K562 (cell line): Measurements from ENCODE around the gene SS18L1. TPM values are rescaled to one million over a fixed set of nuclear protein-coding genes. Genes with fewer than 3 reads are reported as not detected.

Source experiments
- ATAC-seq: fragments of 200-7000 bp; cut with Tn5 transposase; 3 replicates; pipeline ENCODE4 v1.9.1; 2020; ENCODE audit warnings: moderate library complexity
- BruUV-seq: library from RNA; stranded (reverse); fragments of 400-500 nt; replicated peaks from 2 replicates; lab custom pipeline; 2021; lab: Mats Ljungman, UMichigan
- CTCF ChIA-PET: fragments of 300-600 bp; formaldehyde crosslinking; extraction: SDS; loops from one replicate; lab custom pipeline; 2021; ENCODE audit warnings: low intra/inter-chr PET ratio; lab: Yijun Ruan, JAX
- POLR2A ChIA-PET: fragments of 300-600, 350-650 bp; sonication (Branson Sonifier 250); formaldehyde crosslinking; extraction: SDS; loops from one replicate; lab custom pipeline; 2021; ENCODE audit warnings: antibody characterized with exemption, inconsistent platforms; lab: Yijun Ruan, JAX
- DNase-seq, 4 experiments: peaks; one replicate each; pipeline versions ENCODE4 v3.0.0 to v3.0.0-alpha.2; 2011 to 2018; ENCODE audit warnings: low spot score in 3 of 4, mixed read lengths in 3 of 4; ENCODE audit errors: extremely low read depth in 1 of 4
- FAIRE-seq: peaks from 2 replicates; lab custom pipeline; 2011; peaks lifted over from hg19 to GRCh38; lab: Jason Lieb, UNC
- H2AFZ ChIP-seq: 2 replicates; pipeline ENCODE4 v1.6.0; 2011; ENCODE audit warnings: low read depth, low read length, control low read depth, inconsistent platforms
- H3K27ac ChIP-seq: fragments of 200-600 bp; 3 replicates; pipeline ENCODE4 v1.8.0; 2011; ENCODE audit warnings: low read depth, mild to moderate bottlenecking, control low read depth, inconsistent platforms, low read length, moderate library complexity, mixed read lengths; ENCODE audit errors: extremely low read depth
- H3K27me3 ChIP-seq, 2 experiments: fragments of 300-600 bp in 1 of 2; 2 replicates in 1 of 2; 3 replicates in 1 of 2; pipeline versions ENCODE4 v1.6.0 to v1.8.0; 2011; ENCODE audit warnings: inconsistent platforms in 2 of 2, low read length in 2 of 2, mild to moderate bottlenecking in 1 of 2, mixed read lengths in 1 of 2, moderate library complexity in 1 of 2; ENCODE audit not compliant: control insufficient read depth in 2 of 2, insufficient read depth in 2 of 2
- H3K36me3 ChIP-seq: fragments of 300-600 bp; 3 replicates; pipeline ENCODE4 v1.8.0; 2011; ENCODE audit warnings: mild to moderate bottlenecking, low read length, inconsistent platforms; ENCODE audit not compliant: control insufficient read depth, insufficient read depth
- H3K4me1 ChIP-seq, 2 experiments: fragments of 200-600 bp in 1 of 2; replicated peaks in 1 of 2; 2 replicates in 1 of 2; 3 replicates in 1 of 2; pipeline versions ENCODE4 v1.5.1 to v1.8.0; 2011; ENCODE audit warnings: inconsistent platforms in 2 of 2, low read length in 2 of 2, mild to moderate bottlenecking in 1 of 2, mixed read lengths in 1 of 2, moderate library complexity in 1 of 2; ENCODE audit not compliant: control insufficient read depth in 2 of 2, insufficient read depth in 2 of 2
- H3K4me2 ChIP-seq: 2 replicates; pipeline ENCODE4 v1.6.1; 2011; ENCODE audit warnings: low read length, control low read depth, inconsistent platforms, mixed read lengths; ENCODE audit not compliant: insufficient read depth
- H3K4me3 ChIP-seq: fragments of 200-600 bp; sonication (generic), shearing (Covaris generic); 2 replicates; pipeline ENCODE4 v1.5.1; 2016; ENCODE audit warnings: control low read depth, inconsistent platforms
- H3K79me2 ChIP-seq: fragments of 200-600 bp; 3 replicates; pipeline ENCODE4 v1.8.0; 2011; ENCODE audit warnings: low read length, inconsistent platforms; ENCODE audit not compliant: control insufficient read depth, insufficient read depth
- H3K9ac ChIP-seq, 2 experiments: 2 replicates each; pipeline versions ENCODE4 v1.6.0 to v1.6.1; 2011; ENCODE audit warnings: low read depth in 2 of 2, low read length in 2 of 2, control low read depth in 1 of 2, inconsistent platforms in 1 of 2, mild to moderate bottlenecking in 1 of 2, mixed read lengths in 1 of 2; ENCODE audit not compliant: insufficient read depth in 1 of 2
- H3K9me1 ChIP-seq: one replicate; pipeline ENCODE4 v1.6.0; 2011; ENCODE audit warnings: inconsistent platforms, mild to moderate bottlenecking, low read length, moderate library complexity; ENCODE audit not compliant: control insufficient read depth, insufficient read depth
- H3K9me3 ChIP-seq: replicated peaks from 2 replicates; pipeline ENCODE4 v1.5.1; 2011; ENCODE audit warnings: low read depth, low read length, inconsistent platforms; ENCODE audit not compliant: control insufficient read depth, insufficient read depth
- H4K20me1 ChIP-seq: replicated peaks from 2 replicates; pipeline ENCODE4 v1.6.1; 2011; ENCODE audit warnings: low read length, inconsistent platforms, mixed read lengths; ENCODE audit not compliant: control insufficient read depth, insufficient read depth
- ARID1B ChIP-seq: fragments of 450-650 bp; IDR thresholded peaks from 2 replicates; pipeline ENCODE4 v1.6.1; 2016; ENCODE audit warnings: antibody characterized with exemption, mild to moderate bottlenecking, inconsistent platforms
- ARNT ChIP-seq, 2 experiments: fragments of 450-650 bp; IDR thresholded peaks; 2 replicates each; pipeline ENCODE4 v1.6.1; 2016; ENCODE audit warnings: mild to moderate bottlenecking in 1 of 2
- CC2D1A ChIP-seq: fragments of 450-650 bp; IDR thresholded peaks from 2 replicates; pipeline ENCODE4 v1.6.1; 2017; ENCODE audit warnings: mild to moderate bottlenecking
- CEBPZ ChIP-seq: fragments of 150-350 bp; IDR thresholded peaks from 2 replicates; pipeline ENCODE4 v1.6.1; 2014; ENCODE audit warnings: low read depth, mild to moderate bottlenecking, low read length, borderline replicate concordance
- CLOCK ChIP-seq: fragments of 250-450 bp; sonication (Bioruptor Pico); IDR thresholded peaks from 2 replicates; pipeline ENCODE4 v1.4.0; 2020; ENCODE audit warnings: mild to moderate bottlenecking, moderate library complexity, borderline replicate concordance
- GATAD2B ChIP-seq: fragments of 450-650 bp; IDR thresholded peaks from 2 replicates; pipeline ENCODE4 v1.6.1; 2017; ENCODE audit warnings: mild to moderate bottlenecking, borderline replicate concordance
- HNRNPK ChIP-seq: fragments of 200-400 bp; formaldehyde crosslinking; IDR thresholded peaks from one replicate; pipeline ENCODE4 v1.6.1; 2018; ENCODE audit warnings: mild to moderate bottlenecking, low read depth, low read length; ENCODE audit not compliant: poor library complexity, severe bottlenecking
- IRF1 ChIP-seq: sonication (generic); formaldehyde crosslinking; IDR thresholded peaks from 2 replicates; pipeline ENCODE4 v1.8.0; 2022; ENCODE audit warnings: missing genetic modification reagents, mild to moderate bottlenecking, borderline replicate concordance
- KDM5B ChIP-seq: fragments of 200-600 bp; sonication (generic); IDR thresholded peaks from 2 replicates; pipeline ENCODE4 v1.6.1; 2012; ENCODE audit warnings: low read depth, mild to moderate bottlenecking, moderate library complexity, low read length, control low read depth, inconsistent platforms; ENCODE audit not compliant: insufficient replicate concordance
- MLLT1 ChIP-seq, 2 experiments: fragments of 450-650 bp; IDR thresholded peaks; 2 replicates each; pipeline ENCODE4 v1.6.1; 2016
- TAF15 ChIP-seq: fragments of 200-400 bp; formaldehyde crosslinking; IDR thresholded peaks from 2 replicates; pipeline ENCODE4 v1.6.1; 2017; ENCODE audit warnings: mild to moderate bottlenecking, low read depth, low read length, moderate library complexity
- U2AF2 ChIP-seq: fragments of 200-400 bp; formaldehyde crosslinking; optimal IDR thresholded peaks from 2 replicates; pipeline ENCODE3; 2017; ENCODE audit warnings: low read depth, mild to moderate bottlenecking, low read length
- ZFPM2 ChIP-seq: fragments of 250-450 bp; sonication (Bioruptor Pico); IDR thresholded peaks from 2 replicates; pipeline ENCODE4 v1.5.1; 2022; ENCODE audit warnings: mild to moderate bottlenecking
- ZNF436 ChIP-seq: fragments of 250-450, 450-650 bp; sonication (Bioruptor Pico); formaldehyde crosslinking; IDR thresholded peaks from 2 replicates; pipeline ENCODE4 v1.7.0; 2020; ENCODE audit warnings: mild to moderate bottlenecking
- ZNF717 ChIP-seq: fragments of 250-450 bp; sonication (Bioruptor Pico); IDR thresholded peaks from 2 replicates; pipeline ENCODE4 v1.5.0; 2021
- WGBS: fragments of 100-300 bp; shearing (Covaris generic); methylation state at CpG from one replicate; pipeline ENCODE4 v1.1.6; 2016; ENCODE audit warnings: low coverage, mixed read lengths; ENCODE audit not compliant: insufficient coverage; ENCODE audit errors: missing lambda C conversion rate; 5-methylcytosine and 5-hydroxymethylcytosine counted together
- in situ Hi-C: fragments of 300-500 bp; cut with MboI; formaldehyde crosslinking; loops from 4 replicates; pipeline ENCODE4 v1.15.0; 2018; ENCODE audit warnings: inconsistent platforms, mixed read lengths
- intact Hi-C: fragments of 100-400 bp; cut with micrococcal nuclease; formaldehyde crosslinking; loops from 2 replicates; pipeline ENCODE4 v1.14.2; 2022
- polyA plus RNA-seq, 8 experiments: library from polyadenylated mRNA; depleted of rRNA in 4 of 8; stranded (reverse) in 5 of 8; unstranded in 3 of 8; fragments of >200 nt; fragmentation: Nextera tagmentation in 2 of 8; fragmentation: Illumina TruSeq in 1 of 8; extraction: Ambion mirVana in 2 of 8; extraction: Trizol in 1 of 8; gene quantifications; 2 replicates each; pipeline versions ENCODE4 v1.2.1 to v1.2.3, GENCODE V29; 2011 to 2014; ENCODE audit warnings: inconsistent platforms in 1 of 8, missing spikeins in 1 of 8
- total RNA-seq, 7 experiments: library from RNA; depleted of rRNA in 6 of 7; stranded (reverse); fragments of >200 nt in 6 of 7; fragmentation: Illumina TruSeq in 2 of 7; extraction: Trizol in 2 of 7; gene quantifications; 2 replicates each; pipeline versions ENCODE4 v1.2.1 to v1.2.3, GENCODE V29; 2011 to 2021; ENCODE audit warnings: low replicate concordance in 1 of 7

The SS18L1 gene
- total and polyA plus RNA-seq, 9 of the 15 experiments (the other 6 are each of a cell fraction or from before 2014, with no cell fraction given) = 2.7 to 28.3 (median 15.1) TPM

GRCh38 chr20:62163485-62163865 is 19.9 kb downstream of the SS18L1 start:
- Histone ChIP-seq H3K4me3 (no peak overlapping the region), H3K9ac (no peak overlapping the region), H2AFZ (no peak overlapping the region), H4K20me1 (0 out of 2 replicates have a peak, but pooled peaks cover 2% of the 10 kb centered on the region), H3K9me1 (no peaks in the 10 kb centered on the region), H3K4me1 (peaks cover 0 to 24% of the 10 kb centered on the region in 2 experiments; a peak in 2 of 5 replicates), H3K9me3 (no peaks in the 10 kb centered on the region), H3K4me2 (no peak overlapping the region), H3K27me3 (no peaks in the 10 kb centered on the region), H3K27ac (no peak overlapping the region), H3K79me2 (peaks cover 8% of the 10 kb centered on the region), H3K36me3 (peaks cover 86% of the 10 kb centered on the region; the same call in 2 of the 3 replicates)
- intact Hi-C loops (no loop called here), in situ Hi-C loops (no loop called here)
- ChIA-PET CTCF (no interaction called here), POLR2A (no interaction called here)
- FAIRE-seq (no peak), DNase-seq (no peak), ATAC-seq (no peak)
- TF ChIP-seq ZNF436 (CRISPR knock-in tag) (no peak), IRF1 (no peak), ARNT (IDR thresholded peaks at IDR 0.05) (no peak), ZFPM2 (no peak), CC2D1A (no peak), U2AF2 (no peak), KDM5B (no peak), GATAD2B (no peak), MLLT1 (IDR thresholded peaks at IDR 0.05) (no peak), CLOCK (CRISPR knock-in tag) (no peak), TAF15 (no peak), CEBPZ (no peak), ZNF717 (CRISPR knock-in tag) (no peak), HNRNPK (no peak), ARID1B (no peak)
- BruUV-seq = no TSS peak
- WGBS = 93% methylated on average over 17 of the region's 25 CpGs
